Vagina (tissue), 2 donors: ENCODE results near the gene ASPM. TPM values are rescaled to one million over a fixed set of nuclear protein-coding genes. Genes with fewer than 3 reads are reported as not detected.
A peak's percentile ranks its signal among the peaks of the same experiment; 100 is the strongest.

Source experiments
- DNase-seq, 2 donors: peaks; one replicate each; pipeline ENCODE4 v3.0.0-alpha.2; 2017; ENCODE audit errors: extremely low spot score in 2 of 2
- H3K27ac ChIP-seq: fragments of 200-600 bp; sonication (generic); one replicate; pipeline ENCODE4 v1.5.1; 2019
- H3K27me3 ChIP-seq: fragments of 200-600 bp; sonication (generic); one replicate; pipeline ENCODE4 v1.5.1; 2019
- H3K36me3 ChIP-seq, 2 donors: fragments of 200-600 bp; sonication (generic); one replicate each; pipeline ENCODE4 v1.5.1; 2017 to 2019
- H3K4me1 ChIP-seq: fragments of 200-600 bp; sonication (generic); one replicate; pipeline ENCODE4 v1.5.1; 2019
- H3K4me3 ChIP-seq, 2 donors: fragments of 200-600 bp; sonication (generic); 1 replicate in 1 of 2; 2 replicates in 1 of 2; pipeline ENCODE4 v1.5.1; 2016 to 2019
- H3K9me3 ChIP-seq: fragments of 200-600 bp; sonication (generic); one replicate; pipeline ENCODE4 v1.5.1; 2019
- POLR2A ChIP-seq, 2 donors: fragments of 450-650 bp; IDR thresholded peaks; one replicate each; pipeline ENCODE4 v1.6.1; 2017; ENCODE audit warnings: antibody characterized with exemption in 2 of 2, mild to moderate bottlenecking in 2 of 2, moderate library complexity in 2 of 2
- POLR2AphosphoS5 ChIP-seq, 2 donors: sonication (generic); formaldehyde crosslinking; IDR thresholded peaks; one replicate each; pipeline ENCODE4 v1.9.0; 2017; ENCODE audit warnings: antibody characterized with exemption in 2 of 2, mild to moderate bottlenecking in 2 of 2, low read depth in 1 of 2; ENCODE audit not compliant: insufficient read depth in 1 of 2
- intact Hi-C: fragments of 100-400 bp; cut with DNase I; formaldehyde crosslinking; loops from one replicate; pipeline ENCODE4 v1.15.1; 2023
- total RNA-seq: library from RNA; depleted of rRNA; stranded (reverse); fragments of >200 nt; gene quantifications from one replicate; pipeline ENCODE4 v1.2.3, GENCODE V29; 2016
- TF ChIP-seq, protein P1 (sequence below), 3 experiments: fragments of 450-650 bp in 2 of 3; fragments of 200-600 bp in 1 of 3; sonication (generic) in 1 of 3; IDR thresholded peaks; one replicate each; pipeline ENCODE4 v1.5.1; 2017 to 2019; ENCODE audit warnings: antibody characterized with exemption in 3 of 3, mild to moderate bottlenecking in 2 of 3, moderate library complexity in 2 of 3

Gene ASPM
- total RNA-seq, 1 donor from 2014 or later, result 4.2 TPM

DNA sequence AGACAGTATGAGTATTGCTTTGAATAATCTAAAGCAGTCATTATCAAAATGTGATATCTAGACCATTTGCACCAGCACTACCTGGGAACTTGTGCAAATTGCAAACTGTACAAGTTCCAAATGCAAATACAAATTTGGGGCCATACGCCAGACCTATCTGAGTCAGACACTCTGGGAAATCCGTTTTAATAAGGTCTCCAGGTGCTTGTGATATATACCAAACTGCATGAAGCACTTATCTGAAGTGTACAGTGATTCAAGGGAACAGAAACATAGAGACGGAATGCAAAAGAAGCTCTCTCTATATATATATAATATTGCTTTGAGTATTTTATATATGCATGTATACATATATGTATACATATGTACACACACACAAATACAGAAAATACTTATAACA, 36.2 kb upstream of the ASPM start:
- intact Hi-C loops, result no loop called here
- peaks cover 11% of the 10 kb centered on the region for H3K4me1 ChIP-seq
- no peak overlapping the region for H3K27ac ChIP-seq
- TF ChIP-seq POLR2AphosphoS5 (IDR thresholded peaks at IDR 0.05; ENCODE audit: insufficient read depth in 1 of 2, low read depth in 1 of 2) (no peak), POLR2A (IDR thresholded peaks at IDR 0.05) (no peak)
- TF ChIP-seq, protein P1, sequence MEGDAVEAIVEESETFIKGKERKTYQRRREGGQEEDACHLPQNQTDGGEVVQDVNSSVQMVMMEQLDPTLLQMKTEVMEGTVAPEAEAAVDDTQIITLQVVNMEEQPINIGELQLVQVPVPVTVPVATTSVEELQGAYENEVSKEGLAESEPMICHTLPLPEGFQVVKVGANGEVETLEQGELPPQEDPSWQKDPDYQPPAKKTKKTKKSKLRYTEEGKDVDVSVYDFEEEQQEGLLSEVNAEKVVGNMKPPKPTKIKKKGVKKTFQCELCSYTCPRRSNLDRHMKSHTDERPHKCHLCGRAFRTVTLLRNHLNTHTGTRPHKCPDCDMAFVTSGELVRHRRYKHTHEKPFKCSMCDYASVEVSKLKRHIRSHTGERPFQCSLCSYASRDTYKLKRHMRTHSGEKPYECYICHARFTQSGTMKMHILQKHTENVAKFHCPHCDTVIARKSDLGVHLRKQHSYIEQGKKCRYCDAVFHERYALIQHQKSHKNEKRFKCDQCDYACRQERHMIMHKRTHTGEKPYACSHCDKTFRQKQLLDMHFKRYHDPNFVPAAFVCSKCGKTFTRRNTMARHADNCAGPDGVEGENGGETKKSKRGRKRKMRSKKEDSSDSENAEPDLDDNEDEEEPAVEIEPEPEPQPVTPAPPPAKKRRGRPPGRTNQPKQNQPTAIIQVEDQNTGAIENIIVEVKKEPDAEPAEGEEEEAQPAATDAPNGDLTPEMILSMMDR (IDR thresholded peaks at IDR 0.05), result no peak
- no peak overlapping the region for H3K4me3 ChIP-seq
- no peaks in the 10 kb centered on the region for H3K27me3 ChIP-seq
- peaks cover 0 to 40% of the 10 kb centered on the region in 2 donors for H3K36me3 ChIP-seq
- H3K9me3 ChIP-seq, result no peaks in the 10 kb centered on the region
- DNase-seq, result no peak

DNA sequence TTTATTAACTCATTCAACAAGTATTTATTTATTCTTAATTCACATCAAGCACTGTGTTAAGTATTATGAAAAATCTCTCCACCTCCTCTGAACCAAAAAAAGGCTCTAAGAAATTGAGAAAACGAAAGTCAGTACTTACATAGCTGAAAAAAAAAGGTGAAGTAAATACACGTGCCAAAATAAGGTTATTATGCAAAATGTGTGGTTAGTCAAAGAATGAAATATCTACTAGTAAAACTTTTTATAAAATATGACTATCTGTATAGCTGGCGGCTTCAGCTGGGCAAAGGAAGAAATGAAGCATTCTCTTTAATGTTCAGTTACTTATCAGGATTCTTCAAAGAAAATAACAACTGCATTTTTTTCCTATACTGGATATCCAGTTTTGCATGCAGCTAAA, 35.5 kb upstream of the ASPM start:
- DNase-seq, result no peak
- no peak overlapping the region for H3K4me3 ChIP-seq
- H3K36me3 ChIP-seq, result peaks cover 0 to 40% of the 10 kb centered on the region in 2 donors
- no peaks in the 10 kb centered on the region for H3K27me3 ChIP-seq
- no peak overlapping the region for H3K27ac ChIP-seq
- peaks cover 11% of the 10 kb centered on the region for H3K4me1 ChIP-seq
- TF ChIP-seq, protein P1 (IDR thresholded peaks at IDR 0.05), result no peak
- TF ChIP-seq POLR2AphosphoS5 (IDR thresholded peaks at IDR 0.05; ENCODE audit: insufficient read depth in 1 of 2, low read depth in 1 of 2) (no peak), POLR2A (IDR thresholded peaks at IDR 0.05) (no peak)
- no peaks in the 10 kb centered on the region for H3K9me3 ChIP-seq
- intact Hi-C loops, result no loop called here

DNA sequence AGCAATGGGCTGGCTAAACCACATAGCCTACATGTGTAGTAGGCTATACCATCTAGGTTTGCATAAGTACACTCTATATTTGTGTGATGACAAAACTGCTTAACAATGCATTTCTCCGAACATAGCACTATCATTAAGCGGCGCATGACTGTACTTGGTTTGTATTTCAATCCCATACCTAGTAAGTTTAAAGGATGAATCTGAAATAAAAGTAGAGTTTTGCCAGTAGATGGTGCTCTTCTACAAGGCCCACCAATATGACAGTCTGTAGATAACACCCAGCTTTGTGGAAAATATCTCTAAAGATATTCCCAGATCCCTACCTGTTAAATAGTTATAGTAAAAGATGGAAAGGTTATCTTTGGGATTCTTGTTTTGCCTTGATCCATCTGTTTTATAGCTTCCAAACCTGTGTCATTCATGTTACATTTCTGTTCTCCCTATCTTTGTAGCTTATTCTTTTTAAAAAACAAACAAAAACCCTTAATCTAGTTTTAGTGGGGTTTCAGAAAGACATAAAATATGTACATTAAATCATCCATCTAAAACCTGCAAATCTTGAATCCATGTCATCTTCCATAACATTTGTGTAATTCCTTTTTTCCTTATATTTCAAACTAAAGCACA, 33.9 kb upstream of the ASPM start:
- Histone ChIP-seq H3K36me3 (peaks cover 0 to 44% of the 10 kb centered on the region in 2 donors), H3K27ac (no peak overlapping the region), H3K27me3 (no peaks in the 10 kb centered on the region), H3K9me3 (no peaks in the 10 kb centered on the region), H3K4me1 (peaks cover 11% of the 10 kb centered on the region), H3K4me3 (no peak overlapping the region)
- intact Hi-C loops, result no loop called here
- TF ChIP-seq, protein P1 (IDR thresholded peaks at IDR 0.05), result peak in 2 of 3 experiments; percentile 23 to 40
- no peak for TF ChIP-seq POLR2AphosphoS5 (IDR thresholded peaks at IDR 0.05; ENCODE audit: insufficient read depth in 1 of 2, low read depth in 1 of 2)
- no peak for DNase-seq

DNA sequence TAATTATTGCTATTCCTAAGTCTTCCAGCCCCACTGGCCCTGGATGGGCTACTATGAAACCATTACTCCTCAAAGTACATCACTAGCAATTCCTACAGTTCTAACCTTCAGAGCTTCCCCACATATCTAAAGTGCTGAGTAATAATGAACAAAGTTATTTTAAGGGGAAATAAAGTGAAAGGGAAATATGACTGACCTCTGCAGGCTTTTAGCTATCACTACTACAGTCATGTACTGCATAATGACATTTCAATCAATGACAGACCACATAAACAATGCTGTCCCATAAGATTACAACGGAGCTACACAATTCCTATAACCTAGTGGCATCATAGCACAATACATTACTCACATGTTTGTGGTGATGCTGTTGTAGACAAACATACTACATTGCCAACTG, 32.5 kb upstream of the ASPM start:
- Histone ChIP-seq H3K4me1 (peaks cover 5% of the 10 kb centered on the region), H3K4me3 (no peak overlapping the region), H3K27ac (no peak overlapping the region), H3K27me3 (no peaks in the 10 kb centered on the region), H3K36me3 (peaks cover 0 to 52% of the 10 kb centered on the region in 2 donors), H3K9me3 (no peaks in the 10 kb centered on the region)
- DNase-seq, result no peak
- no peak for TF ChIP-seq POLR2AphosphoS5 (IDR thresholded peaks at IDR 0.05; ENCODE audit: insufficient read depth in 1 of 2, low read depth in 1 of 2)
- TF ChIP-seq, protein P1 (IDR thresholded peaks at IDR 0.05), result no peak
- intact Hi-C loops, result no loop called here

DNA sequence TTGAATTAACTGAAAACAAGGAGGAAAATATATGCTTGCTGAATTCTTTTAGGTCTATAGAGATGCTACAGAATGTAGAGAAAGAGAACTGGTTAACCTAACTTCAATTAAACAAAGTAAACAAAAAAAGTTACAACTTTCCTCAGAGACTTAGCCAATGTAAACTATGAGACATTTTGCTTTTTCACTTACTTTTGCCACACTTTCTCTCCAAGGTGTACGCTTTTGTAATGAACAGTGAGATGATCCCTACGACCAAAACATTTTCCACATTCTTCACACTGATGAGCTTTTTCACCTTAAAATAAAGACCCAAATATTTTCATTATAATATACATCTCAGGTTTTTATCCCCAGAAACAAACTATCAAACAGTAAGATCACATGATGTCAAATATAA, 28.3 kb upstream of the ASPM start:
- Histone ChIP-seq H3K4me3 (no peak overlapping the region), H3K36me3 (peaks cover 0 to 46% of the 10 kb centered on the region in 2 donors), H3K9me3 (no peaks in the 10 kb centered on the region), H3K27me3 (no peaks in the 10 kb centered on the region), H3K27ac (no peak overlapping the region), H3K4me1 (no peaks in the 10 kb centered on the region)
- intact Hi-C loops, result no loop called here
- TF ChIP-seq, protein P1 (IDR thresholded peaks at IDR 0.05), result no peak
- TF ChIP-seq POLR2A (IDR thresholded peaks at IDR 0.05) (no peak), POLR2AphosphoS5 (IDR thresholded peaks at IDR 0.05; ENCODE audit: insufficient read depth in 1 of 2, low read depth in 1 of 2) (no peak)
- no peak for DNase-seq
